Measurements from ENCODE around the gene KIDINS220. TPM values are rescaled to one million over a fixed set of nuclear protein-coding genes. Genes with fewer than 3 reads are reported as not detected.

Gene KIDINS220
- total RNA-seq, 1 experiment from 2014 or later = 20.1 TPM

DNA sequence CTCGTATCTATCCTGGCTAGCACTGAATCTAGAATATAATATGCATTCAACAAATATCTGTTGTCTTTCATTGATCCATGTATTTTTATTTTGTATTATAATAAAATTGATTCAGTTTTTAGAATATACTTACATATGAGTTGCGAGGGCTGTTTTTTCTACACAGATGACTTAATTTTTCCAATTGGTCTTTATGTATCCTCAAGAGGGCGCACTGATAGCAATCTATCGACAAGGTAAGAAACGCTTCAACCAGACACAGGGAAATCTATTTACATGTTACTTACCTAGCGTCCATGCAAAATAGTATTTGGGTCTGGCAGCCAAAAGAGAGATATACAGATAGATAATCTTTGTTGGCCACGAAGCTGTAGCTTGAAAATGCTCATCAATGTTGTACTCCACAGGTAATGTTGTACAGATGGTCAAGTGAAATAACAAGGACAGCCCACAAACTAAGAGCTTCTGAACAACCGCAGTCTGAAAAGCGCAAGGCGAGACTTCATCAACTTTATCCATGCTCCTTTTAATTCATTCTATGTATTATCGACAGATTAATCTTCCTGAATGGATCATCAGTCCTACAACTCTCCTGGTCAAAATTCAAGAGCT lies 35.5 kb upstream of the KIDINS220 start (continued):
- TF ChIP-seq, protein P1, sequence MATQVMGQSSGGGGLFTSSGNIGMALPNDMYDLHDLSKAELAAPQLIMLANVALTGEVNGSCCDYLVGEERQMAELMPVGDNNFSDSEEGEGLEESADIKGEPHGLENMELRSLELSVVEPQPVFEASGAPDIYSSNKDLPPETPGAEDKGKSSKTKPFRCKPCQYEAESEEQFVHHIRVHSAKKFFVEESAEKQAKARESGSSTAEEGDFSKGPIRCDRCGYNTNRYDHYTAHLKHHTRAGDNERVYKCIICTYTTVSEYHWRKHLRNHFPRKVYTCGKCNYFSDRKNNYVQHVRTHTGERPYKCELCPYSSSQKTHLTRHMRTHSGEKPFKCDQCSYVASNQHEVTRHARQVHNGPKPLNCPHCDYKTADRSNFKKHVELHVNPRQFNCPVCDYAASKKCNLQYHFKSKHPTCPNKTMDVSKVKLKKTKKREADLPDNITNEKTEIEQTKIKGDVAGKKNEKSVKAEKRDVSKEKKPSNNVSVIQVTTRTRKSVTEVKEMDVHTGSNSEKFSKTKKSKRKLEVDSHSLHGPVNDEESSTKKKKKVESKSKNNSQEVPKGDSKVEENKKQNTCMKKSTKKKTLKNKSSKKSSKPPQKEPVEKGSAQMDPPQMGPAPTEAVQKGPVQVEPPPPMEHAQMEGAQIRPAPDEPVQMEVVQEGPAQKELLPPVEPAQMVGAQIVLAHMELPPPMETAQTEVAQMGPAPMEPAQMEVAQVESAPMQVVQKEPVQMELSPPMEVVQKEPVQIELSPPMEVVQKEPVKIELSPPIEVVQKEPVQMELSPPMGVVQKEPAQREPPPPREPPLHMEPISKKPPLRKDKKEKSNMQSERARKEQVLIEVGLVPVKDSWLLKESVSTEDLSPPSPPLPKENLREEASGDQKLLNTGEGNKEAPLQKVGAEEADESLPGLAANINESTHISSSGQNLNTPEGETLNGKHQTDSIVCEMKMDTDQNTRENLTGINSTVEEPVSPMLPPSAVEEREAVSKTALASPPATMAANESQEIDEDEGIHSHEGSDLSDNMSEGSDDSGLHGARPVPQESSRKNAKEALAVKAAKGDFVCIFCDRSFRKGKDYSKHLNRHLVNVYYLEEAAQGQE (IDR thresholded peaks at IDR 0.05; ENCODE audit: low read depth) = no peak

DNA sequence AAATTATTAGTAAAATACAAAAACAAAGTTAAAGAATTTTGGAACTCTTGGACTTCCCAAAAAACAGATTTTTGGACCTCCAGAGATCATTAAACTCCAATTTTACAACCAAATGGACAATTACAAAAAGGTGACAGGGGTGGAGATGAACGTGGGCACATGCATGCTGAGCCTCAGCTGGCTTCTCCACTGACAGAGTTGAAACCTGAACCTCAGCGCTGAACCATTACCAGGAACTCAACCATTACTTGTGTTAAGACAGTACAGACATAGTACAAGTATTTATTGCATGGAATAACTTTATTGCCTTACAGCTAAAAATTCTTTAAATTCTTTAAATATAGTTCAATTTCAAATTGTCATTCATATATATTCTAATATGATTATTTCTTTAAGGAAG lies 33.0 kb upstream of the KIDINS220 start:
- BruUV-seq (replicated peaks) = no TSS peak
- intact Hi-C loops (cut with micrococcal nuclease) = loop anchor here (5.0 to 10.0 kb wide), 2 partner anchors 117 to 464 kb away; no protein-coding TSS in a partner anchor
- CTCF ChIA-PET = no interaction called here

More for the DNA sequence above, 33.0 kb upstream of the KIDINS220 start:
- no peaks in the 10 kb centered on the region for H3K9me3 ChIP-seq (ENCODE audit: control insufficient read depth in 1 of 2, insufficient read depth in 1 of 2, low read depth in 1 of 2, low read length in 2 of 2)
- DNase-seq (ENCODE audit: low read depth, low spot score) (no peak), ATAC-seq (no peak)
- TF ChIP-seq EGR1 (IDR thresholded peaks at IDR 0.05; ENCODE audit: low read depth) (no peak), YY1 (IDR thresholded peaks at IDR 0.05; ENCODE audit: extremely low read depth, insufficient replicate concordance, low read depth, low read length) (no peak), TCF7L2 (IDR thresholded peaks at IDR 0.05; ENCODE audit: borderline replicate concordance, extremely low read depth, insufficient read depth, insufficient read length) (no peak), CEBPB (IDR thresholded peaks at IDR 0.05; ENCODE audit: low read depth) (no peak), JUND (IDR thresholded peaks at IDR 0.05) (no peak), CBX3 (IDR thresholded peaks at IDR 0.05; ENCODE audit: low read depth) (no peak), EZH2phosphoT487 (IDR thresholded peaks at IDR 0.05; ENCODE audit: borderline replicate concordance) (no peak), EZH2 (IDR thresholded peaks at IDR 0.05) (no peak), SP1 (IDR thresholded peaks at IDR 0.05; ENCODE audit: low read depth) (no peak)
- TF ChIP-seq, protein P1 (IDR thresholded peaks at IDR 0.05; ENCODE audit: low read depth) = no peak
- no peak overlapping the region for H3K27ac ChIP-seq (ENCODE audit: low read depth, low read length)
- H3K4me3 ChIP-seq (replicated peaks in 1 of 2; ENCODE audit: low read depth in 1 of 2, low read length in 2 of 2) = no peak overlapping the region
- H3K4me2 ChIP-seq (ENCODE audit: low read length) = no peak overlapping the region
- no peaks in the 10 kb centered on the region for H3K4me1 ChIP-seq (ENCODE audit: control insufficient read depth in 1 of 2, insufficient read depth in 2 of 2, low read length in 2 of 2)
- no peaks in the 10 kb centered on the region for H3K79me2 ChIP-seq (ENCODE audit: insufficient read depth, low read length)
- H2AFZ ChIP-seq (ENCODE audit: low read depth, low read length, poor library complexity, severe bottlenecking) = no peak overlapping the region
- H3K9me2 ChIP-seq (ENCODE audit: insufficient read depth) = no peaks in the 10 kb centered on the region
- POLR2A ChIA-PET = no interaction called here
- H3K27me3 ChIP-seq (ENCODE audit: insufficient read depth, low read length) = no peaks in the 10 kb centered on the region
- no peaks in the 10 kb centered on the region for H4K20me1 ChIP-seq (ENCODE audit: insufficient read depth)
- H3K9ac ChIP-seq (ENCODE audit: low read length) = no peak overlapping the region
- RAD21 ChIA-PET (ENCODE audit: low non-redundant PET in 1 of 2, low total read pairs in 2 of 2, uncharacterized antibody in 2 of 2, unreplicated experiment in 2 of 2) = no interaction called here
- H3K36me3 ChIP-seq (ENCODE audit: control insufficient read depth in 1 of 2, insufficient read depth in 2 of 2, low read length in 2 of 2) = no peaks in the 10 kb centered on the region
